NCI-H1092 treated with DMSO at 0.1 percent for 48 hours (cell line): ENCODE data around the gene TYK2.

Experiments used
- DNase-seq: peaks from one replicate; lab custom pipeline; 2025; lab: John Stamatoyannopoulos, UW

TYK2 gene

DNA sequence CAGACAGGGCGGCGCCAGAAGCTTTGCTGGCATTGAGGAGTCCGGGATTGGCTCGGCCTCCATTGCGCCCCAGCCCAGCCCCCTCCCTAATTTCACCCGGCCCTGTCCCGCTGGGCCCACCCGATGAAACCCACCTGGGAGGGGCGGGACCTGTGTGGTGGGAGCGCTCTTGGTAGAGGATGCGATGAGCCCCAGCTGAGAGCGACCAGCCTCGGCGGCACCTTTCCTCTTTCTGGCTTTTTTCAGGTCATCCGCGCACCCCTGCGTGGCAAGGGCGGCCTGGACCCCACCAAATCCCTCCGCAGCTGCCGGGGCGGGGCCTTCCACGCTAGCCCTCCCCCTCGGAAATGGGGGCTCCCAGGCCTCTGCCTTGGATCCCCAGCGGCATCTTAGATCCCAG lies 70.9 kb downstream of the TYK2 start, which contains the start of gene ZGLP1:
ZGLP1 (minus strand) TSS at position 393 of the 400 bp plus-strand sequence.
- DNase-seq = no peak

DNA sequence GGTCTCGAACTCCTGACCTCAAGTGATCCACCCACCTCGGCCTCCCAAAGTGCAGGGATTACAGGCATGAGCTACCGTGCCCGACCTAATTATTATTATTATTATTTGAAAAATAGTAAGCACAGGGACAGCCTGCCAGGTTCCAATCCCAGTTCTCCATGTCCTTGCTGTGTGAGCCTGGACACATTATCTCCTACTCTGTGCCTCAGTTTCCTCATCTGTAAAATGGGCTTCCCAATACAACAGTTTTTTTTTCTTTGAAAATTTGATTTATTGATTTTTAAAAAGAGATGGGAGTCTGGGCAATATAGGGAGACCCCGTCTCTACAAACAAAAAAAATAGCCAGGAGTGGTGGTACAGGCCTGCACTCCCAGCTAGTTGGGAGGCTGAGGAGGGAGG lies 74.0 kb downstream of the TYK2 start:
- DNase-seq = no peak

DNA sequence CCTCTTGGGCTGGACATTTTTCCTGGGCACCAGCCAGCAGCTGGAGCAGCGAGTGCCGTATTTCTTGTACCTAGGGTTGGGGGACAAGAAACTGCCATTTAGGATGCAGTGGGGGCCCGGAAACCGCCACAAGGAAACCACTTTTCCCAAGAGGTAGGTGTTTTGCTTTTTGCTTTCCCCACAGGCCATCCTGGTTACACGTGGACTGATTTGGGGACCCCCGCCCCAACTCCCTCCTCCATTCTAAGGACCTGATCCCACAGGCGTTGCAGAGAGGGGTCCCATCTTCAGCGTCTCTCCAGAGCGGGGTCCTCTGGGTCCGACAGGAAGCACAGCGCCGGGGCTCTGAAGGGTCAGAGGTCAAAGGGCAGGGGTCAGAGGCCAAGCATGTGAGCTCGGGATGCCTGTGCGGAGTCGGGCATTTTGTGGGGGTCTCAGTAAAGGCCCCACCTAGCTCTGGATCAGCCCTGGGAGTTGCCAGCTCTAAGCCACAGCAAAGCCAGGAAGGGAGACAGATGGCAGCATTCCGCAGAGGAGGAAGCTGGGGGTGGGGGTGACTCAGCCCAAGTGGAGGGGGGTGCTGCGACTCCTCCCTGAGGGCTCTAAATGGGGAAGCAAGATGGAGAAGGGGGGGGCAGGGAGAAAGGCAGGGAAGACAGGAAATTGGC lies 75.1 kb downstream of the TYK2 start:
- no peak for DNase-seq
